HG03064 (cell line): Measurements from ENCODE around the gene PGK1.
"Not testable (repeated sequence)": the region's sequence is repeated elsewhere in the genome, so short reads cannot be mapped to it uniquely, and the experiment has no call there.

Source experiments
- ATAC-seq: cut with Tn5 transposase; IDR thresholded peaks from one replicate; pipeline ENCODE4 v1.9.1; 2021; ENCODE audit warnings: low read depth; ENCODE audit not compliant: unreplicated experiment

The PGK1 gene

GRCh38 chrX:78103623-78104446 lies at the start of gene PGK1:
Gene PGK1 (plus strand): TSS chrX:78104248. CDS start chrX:78104341, 93 bp downstream.
- peak; percentile 93 for ATAC-seq

GRCh38 chrX:78063687-78064086 lies 40.4 kb upstream of the PGK1 start:
- no peak for ATAC-seq

- no peak for ATAC-seq
Measured at GRCh38 chrX:78064152-78064551, 39.9 kb upstream of the PGK1 start.

DNA sequence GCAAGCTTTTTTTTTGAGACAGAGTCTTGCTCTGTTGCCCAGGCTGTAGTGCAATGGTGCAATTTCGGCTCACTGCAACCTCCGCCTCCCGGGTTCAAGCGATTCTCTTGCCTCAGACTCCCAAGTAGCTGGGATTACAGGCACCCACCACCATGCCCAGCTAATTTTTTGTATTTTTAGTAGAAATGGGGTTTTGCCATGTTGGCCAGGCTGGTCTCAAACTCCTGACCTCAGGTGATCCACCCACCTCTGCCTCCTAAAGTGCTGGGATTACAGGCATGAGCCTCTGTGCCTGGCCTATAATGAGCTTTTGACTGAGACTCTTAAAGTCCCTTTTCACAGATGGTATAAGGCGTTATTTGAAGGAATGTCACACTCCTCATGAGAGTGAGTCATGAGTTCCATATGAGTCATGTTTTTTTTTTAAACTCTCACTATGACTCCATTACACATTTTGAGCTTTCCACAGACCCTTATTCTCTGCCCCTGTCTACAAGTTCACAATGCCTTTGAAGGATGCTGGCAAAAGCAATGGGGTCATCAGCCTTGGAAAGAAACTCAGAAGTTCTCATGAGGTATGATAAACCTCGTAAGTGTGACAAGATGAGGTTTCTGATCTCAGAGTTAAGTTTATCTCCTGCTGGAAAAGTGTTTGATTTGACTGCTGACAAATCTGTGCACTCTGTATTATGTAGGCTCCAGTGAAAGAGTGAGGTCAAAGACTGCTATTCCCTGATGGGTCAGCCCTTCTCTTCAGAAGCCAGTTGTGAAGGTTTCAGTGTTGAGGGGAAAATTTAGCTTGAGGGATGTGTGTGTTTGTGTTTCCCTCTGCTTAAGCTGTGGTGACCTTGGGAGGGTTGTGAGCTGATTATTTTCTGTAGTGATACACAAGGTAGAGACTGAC lies 39.1 kb upstream of the PGK1 start:
- ATAC-seq = peak; percentile 81

DNA sequence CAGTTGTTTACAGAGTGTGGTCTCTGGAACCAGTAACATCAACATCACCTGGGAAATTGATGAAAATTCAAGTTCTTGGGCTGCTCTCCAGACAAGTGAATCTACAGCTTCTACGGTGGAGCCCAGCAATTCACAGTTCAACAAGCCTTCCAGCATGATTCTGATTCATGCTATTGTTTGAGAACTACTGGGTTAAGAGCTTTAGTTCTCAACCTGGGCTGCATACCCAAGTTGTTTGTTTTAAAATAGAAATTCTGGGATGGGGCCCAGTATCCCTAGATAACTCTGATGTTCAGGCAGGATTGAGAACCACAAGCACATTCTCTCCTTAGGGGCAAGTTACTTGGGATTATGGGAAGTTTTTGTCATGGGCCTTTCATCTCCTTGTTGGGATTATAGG lies 37.9 kb upstream of the PGK1 start:
- no peak for ATAC-seq

DNA sequence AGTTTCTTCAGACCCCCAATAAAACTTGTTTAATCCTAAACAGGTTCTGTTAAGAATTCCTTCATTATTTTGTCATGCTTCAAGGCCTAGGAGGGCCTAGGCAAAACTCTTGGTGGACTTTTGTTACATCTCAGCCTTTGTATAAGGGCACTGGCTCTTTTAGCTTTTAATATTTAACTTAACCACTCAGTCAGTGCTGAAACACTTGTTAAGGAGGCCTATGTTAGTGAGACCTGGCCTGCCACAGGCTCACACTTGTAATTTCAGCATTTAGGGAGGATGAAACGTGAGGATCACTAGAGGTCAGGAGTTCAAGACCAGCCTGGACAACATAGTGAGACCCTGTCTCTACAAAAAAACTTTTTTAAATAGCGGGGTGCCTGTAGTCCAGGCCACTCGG lies 32.7 kb upstream of the PGK1 start:
- no peak for ATAC-seq

DNA sequence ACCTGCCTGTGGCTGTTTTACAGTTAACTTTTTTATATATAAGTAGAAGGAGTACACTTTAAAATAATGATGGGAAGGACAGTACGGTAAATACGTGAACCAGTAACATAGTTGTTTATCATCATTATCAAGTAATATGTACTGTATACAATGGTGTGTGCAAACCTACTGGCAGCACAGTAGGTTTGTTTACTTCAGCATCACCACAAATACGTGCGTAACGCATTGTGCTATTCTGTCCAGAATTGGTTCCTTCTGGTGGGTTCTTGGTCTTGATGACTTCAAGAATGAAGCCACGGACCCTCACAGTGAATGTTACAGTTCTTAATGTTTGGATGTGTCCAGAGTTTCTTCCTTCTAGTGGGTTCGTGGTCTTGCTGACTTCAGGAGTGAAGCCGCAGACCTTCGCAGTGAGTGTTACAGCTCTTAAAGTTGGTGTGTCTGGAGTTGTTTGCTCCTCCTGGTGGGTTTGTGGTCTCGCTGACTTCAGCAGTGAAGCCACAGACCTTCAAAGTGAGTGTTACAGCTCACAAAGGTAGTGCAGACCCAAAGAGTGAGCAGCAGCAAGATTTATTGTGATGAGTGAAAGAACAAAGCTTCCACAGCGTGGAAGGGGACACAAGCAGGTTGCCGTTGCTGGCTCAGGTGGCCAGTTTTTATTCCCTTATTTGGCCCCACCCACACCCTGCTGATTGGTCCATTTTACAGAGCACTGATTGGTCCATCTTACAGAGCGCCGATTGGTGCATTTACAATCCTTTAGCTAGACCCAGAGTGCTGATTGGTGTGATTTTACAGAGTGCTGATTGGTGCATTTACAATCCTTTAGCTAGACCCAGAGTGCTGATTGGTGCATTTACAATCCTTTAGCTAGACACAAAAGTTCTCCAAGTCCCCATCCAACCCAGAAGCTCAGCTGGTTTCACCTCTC lies 30.6 kb upstream of the PGK1 start:
- ATAC-seq = not testable (repeated sequence)

DNA sequence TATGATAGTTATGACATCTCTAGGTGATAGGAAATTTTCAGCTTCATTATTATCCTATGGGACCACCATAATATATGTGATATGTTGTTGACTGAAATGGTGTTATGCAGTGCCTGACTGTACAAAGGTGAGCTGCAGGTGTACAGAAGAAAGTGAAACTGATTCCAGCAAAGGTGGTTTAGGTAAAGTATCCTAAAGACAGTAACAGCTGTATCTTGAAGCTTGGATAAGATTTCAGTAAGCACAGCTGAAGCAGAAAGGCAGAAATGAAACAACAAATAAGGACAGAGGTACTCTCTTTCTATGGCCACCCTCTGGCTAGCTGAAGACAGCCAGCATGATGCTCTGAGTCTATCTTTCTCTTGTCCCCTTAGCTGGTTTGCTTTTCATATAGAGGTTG lies 30.0 kb upstream of the PGK1 start:
- no peak for ATAC-seq

DNA sequence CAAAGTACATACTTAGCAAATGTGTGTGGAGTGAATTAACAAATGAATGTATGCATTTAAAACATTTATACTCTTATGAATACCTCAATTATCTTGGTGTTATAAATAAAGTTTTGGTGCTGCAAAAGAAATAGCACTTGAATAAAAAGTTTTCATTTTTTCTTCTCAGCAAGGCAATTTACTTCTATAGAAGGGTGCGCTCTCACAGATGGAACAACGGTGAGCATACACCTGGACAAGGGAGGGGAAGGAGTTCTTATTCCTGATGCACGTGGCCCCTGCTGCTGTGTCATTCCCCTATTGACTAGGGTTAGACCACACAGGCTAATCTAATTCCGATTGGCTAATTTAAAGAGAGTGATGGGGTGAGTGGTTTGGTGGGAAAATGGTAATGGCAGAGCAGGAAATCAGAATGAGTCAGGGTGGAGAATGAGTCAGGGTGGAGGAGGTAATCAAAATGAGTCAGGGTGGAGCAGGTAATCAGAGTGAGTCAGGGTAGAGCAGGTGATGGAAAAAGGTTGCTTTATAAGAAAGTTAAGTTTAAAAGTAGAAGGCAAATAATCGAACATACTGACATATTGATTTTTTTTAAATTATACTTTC lies 28.2 kb upstream of the PGK1 start:
- ATAC-seq = no peak

GRCh38 chrX:78081413-78081812 lies 22.6 kb upstream of the PGK1 start:
- not testable (repeated sequence) for ATAC-seq

GRCh38 chrX:78092296-78092695 lies 11.8 kb upstream of the PGK1 start:
- peak; percentile 84 for ATAC-seq

GRCh38 chrX:78098108-78098507 lies 5.9 kb upstream of the PGK1 start:
- no peak for ATAC-seq

DNA sequence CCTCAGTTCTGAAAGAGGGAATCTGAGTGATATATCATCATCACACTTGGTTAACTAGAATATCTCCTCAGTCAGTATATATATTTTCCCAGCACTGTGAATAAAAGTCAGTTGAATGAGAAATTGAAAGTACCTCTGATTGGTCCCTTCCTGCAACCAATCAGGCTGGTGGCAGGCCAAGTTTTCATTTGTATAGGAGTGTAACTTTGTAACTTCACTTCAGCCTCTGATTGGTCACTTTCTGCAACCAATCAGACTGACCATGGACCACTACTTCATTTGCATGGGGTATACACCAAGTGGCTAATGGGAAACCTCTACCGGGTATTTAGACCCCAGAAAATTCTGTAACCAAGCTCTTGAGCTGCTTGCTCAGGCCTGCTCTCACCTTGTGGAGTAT lies 2.0 kb upstream of the PGK1 start:
- no peak for ATAC-seq

GRCh38 chrX:78103001-78103622 lies 936 bp upstream of the PGK1 start:
- no peak for ATAC-seq

GRCh38 chrX:78104447-78105176 lies 564 bp downstream of the PGK1 start:
- ATAC-seq = no peak

- ATAC-seq = no peak
Measured at GRCh38 chrX:78105944-78106650, 2.0 kb downstream of the PGK1 start.

DNA sequence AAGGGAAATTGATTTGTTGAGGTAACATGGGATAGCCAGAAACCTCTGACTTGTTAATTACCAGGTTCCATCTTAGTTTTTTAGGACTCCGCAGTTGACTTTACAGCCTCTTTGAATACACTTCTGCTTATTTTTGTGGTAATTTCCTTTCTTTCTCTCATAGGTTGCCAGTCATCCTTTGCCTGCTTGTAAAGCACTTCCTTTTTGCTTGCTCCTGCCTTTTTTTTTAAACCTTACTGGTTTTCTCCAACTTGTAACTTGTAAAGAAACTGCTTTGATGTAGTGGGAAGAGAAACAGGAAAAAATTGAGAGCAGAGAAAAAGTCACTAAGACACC lies 2.6 kb downstream of the PGK1 start:
- no peak for ATAC-seq

DNA sequence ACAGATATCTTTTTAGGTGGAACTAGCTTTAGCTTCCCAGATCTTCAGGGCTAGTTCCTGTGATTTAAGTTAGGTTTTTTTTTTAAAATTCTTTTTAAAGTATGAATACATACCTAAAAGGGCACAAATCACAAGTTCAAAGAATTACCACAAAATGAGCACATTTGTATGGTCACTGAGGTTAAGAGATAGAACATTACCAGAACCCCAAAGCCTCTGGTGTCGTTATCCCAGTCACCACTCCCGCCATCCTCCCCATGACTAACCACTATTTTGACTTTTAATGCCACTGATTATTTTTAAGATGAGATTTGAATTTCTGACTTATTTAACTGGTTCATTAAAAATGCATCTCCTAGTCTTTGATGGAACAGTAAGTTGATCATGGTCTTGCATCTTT lies 5.4 kb downstream of the PGK1 start:
- ATAC-seq = no peak
